Measurements from ENCODE around the gene DNAL1. TPM values are rescaled to one million over a fixed set of nuclear protein-coding genes. Genes with fewer than 3 reads are reported as not detected.

Gene DNAL1
- total RNA-seq, 1 donor from 2014 or later = 2.6 TPM

DNA sequence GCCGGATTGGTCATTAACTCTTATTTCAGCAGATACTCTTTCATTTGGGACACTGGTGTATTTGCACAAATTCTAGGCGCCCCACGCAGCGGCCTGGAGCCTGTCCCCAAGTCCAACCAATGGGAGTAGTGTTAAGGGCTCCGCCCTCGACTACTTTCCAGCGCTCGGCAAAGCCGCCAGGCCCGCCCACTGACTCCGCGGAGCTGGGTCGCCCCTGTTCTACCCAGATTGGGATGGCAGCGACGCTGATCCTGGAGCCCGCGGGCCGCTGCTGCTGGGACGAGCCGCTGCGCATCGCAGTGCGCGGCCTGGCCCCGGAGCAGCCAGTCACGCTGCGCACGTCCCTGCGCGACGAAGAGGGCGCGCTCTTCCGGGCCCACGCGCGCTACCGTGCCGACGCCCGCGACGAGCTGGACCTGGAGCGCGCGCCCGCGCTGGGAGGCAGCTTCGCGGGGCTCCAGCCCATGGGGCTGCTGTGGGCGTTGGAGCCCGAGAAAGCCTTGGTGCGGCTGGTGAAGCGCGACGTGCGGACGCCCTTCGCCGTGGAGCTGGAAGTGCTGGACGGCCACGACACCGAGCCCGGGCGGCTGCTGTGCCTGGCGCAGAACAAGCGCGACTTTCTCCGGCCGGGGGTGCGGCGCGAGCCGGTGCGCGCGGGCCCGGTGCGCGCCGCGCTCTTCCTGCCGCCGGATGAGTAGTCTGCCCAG lies 32.3 kb upstream of the DNAL1 start, which contains the start of gene ACOT6:
Gene ACOT6, plus strand, starts transcription at position 179 of the 707 bp plus-strand sequence. Its CDS starts 55 bp downstream, at position 234.
- TF ChIP-seq, protein P1, sequence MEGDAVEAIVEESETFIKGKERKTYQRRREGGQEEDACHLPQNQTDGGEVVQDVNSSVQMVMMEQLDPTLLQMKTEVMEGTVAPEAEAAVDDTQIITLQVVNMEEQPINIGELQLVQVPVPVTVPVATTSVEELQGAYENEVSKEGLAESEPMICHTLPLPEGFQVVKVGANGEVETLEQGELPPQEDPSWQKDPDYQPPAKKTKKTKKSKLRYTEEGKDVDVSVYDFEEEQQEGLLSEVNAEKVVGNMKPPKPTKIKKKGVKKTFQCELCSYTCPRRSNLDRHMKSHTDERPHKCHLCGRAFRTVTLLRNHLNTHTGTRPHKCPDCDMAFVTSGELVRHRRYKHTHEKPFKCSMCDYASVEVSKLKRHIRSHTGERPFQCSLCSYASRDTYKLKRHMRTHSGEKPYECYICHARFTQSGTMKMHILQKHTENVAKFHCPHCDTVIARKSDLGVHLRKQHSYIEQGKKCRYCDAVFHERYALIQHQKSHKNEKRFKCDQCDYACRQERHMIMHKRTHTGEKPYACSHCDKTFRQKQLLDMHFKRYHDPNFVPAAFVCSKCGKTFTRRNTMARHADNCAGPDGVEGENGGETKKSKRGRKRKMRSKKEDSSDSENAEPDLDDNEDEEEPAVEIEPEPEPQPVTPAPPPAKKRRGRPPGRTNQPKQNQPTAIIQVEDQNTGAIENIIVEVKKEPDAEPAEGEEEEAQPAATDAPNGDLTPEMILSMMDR (conservative IDR thresholded peaks at IDR 0.05; ENCODE audit: low read depth, low read length) = no peak
- H3K4me3 ChIP-seq (ENCODE audit: low read depth, low read length) = peak within 1 kb of the TSS; percentile 67
- DNase-seq (ENCODE audit: low read depth) = no peak

DNA sequence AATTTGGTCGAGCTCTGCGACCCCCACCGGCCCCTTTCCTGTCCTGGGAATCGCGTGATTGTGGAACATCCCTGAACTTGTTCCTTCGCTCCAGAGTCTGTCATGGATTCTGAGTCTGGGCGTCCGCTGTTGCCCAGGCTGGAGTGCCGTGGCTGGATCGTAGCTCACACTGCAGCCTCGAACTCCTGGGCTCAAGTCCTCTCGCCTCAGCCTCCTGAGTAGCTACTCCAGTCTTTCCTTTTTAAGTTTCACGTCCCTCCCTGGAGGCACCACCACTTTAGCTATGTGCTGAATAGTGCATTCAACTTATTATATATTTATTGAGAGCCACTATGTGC lies 31.8 kb upstream of the DNAL1 start:
- no peak for DNase-seq (ENCODE audit: low read depth)
- TF ChIP-seq, protein P1 (conservative IDR thresholded peaks at IDR 0.05; ENCODE audit: low read depth, low read length) = no peak
- H3K4me3 ChIP-seq (ENCODE audit: low read depth, low read length) = peak overlapping the region; percentile 67

DNA sequence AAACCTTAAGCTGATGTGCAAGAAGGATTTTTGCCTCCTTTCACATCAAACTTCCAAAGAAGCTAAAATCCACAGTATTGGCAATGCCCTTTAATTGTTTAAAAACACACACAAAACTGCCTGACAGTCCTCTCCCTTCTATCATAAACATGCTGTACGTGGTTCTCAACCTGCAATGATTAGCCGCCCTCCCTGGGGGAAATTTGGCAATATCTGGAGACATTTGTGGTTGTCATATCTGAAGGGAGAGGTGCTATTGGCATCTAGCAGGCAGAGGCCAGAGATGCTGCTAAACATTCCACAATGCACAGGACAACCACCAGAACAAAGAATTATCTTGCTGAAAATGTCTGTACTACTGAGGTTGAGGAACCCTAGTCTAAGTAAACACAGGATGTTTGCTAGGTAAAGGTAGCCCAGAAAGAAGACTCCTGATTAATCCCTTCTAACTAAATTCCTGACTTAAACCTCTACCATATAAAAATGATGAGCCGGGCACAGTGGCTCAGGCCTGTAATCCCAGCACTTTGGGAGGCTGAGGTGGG lies 31.3 kb upstream of the DNAL1 start:
- H3K4me3 ChIP-seq (ENCODE audit: low read depth, low read length) = peak overlapping the region; percentile 67
- DNase-seq (ENCODE audit: low read depth) = no peak

DNA sequence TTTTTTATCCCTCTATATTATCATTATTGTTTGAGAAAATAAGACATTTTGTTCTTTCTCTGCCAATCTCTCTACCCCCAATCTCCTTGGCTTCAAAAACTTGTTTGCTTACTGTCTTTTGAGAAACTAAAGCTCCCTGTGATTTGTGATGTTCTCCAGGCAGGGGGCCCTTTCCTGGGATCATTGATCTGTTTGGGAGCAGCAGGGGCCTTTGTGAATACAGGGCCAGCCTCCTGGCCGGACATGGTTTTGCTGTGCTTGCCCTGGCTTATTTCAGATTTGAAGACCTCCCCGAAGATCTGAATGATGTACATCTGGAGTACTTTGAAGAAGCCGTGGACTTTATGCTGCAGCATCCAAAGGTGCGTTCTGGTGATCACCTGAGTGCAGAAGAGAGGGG lies 28.0 kb upstream of the DNAL1 start:
- H3K4me3 ChIP-seq (ENCODE audit: low read depth, low read length) = no peak overlapping the region
- no peak for DNase-seq (ENCODE audit: low read depth)
- TF ChIP-seq, protein P1 (conservative IDR thresholded peaks at IDR 0.05; ENCODE audit: low read depth, low read length) = no peak

More for the DNA sequence above, 31.3 kb upstream of the DNAL1 start:
- TF ChIP-seq, protein P1 (conservative IDR thresholded peaks at IDR 0.05; ENCODE audit: low read depth, low read length) = no peak

DNA sequence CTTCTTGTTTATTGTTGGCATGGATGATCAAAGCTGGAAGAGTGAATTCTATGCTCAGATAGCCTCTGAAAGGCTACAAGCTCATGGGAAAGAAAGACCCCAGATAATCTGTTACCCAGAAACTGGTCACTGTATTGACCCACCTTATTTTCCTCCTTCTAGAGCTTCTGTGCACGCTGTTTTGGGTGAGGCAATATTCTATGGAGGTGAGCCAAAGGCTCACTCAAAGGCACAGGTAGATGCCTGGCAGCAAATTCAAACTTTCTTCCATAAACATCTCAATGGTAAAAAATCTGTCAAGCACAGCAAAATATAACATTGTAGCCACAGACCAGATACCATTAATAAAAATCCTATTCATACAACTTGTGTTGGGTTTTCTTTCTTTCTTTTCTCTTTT lies 25.3 kb upstream of the DNAL1 start:
- H3K4me3 ChIP-seq (ENCODE audit: low read depth, low read length) = no peak overlapping the region
- TF ChIP-seq, protein P1 (conservative IDR thresholded peaks at IDR 0.05; ENCODE audit: low read depth, low read length) = no peak
- no peak for DNase-seq (ENCODE audit: low read depth)

DNA sequence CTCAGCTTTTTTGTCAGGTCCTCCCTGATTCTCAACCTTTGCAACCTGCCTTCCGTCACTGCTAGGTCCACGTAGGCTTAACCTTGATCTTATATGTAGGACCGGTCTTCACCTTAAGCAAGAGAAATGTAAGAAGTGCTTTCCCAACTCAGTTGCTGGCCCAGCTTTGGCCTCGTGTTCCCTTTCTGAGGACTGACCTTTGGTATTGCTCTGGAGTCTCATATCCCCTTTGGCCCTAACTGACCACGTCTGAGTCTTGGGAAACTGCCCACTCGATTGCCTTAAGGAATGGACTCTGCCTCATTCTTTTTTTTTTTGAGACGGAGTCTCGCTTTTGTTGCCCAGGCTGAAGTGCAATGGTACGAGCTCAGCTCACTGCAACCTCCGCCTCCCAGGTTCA lies 24.5 kb upstream of the DNAL1 start:
- H3K4me3 ChIP-seq (ENCODE audit: low read depth, low read length) = no peak overlapping the region
- TF ChIP-seq, protein P1 (conservative IDR thresholded peaks at IDR 0.05; ENCODE audit: low read depth, low read length) = no peak
- no peak for DNase-seq (ENCODE audit: low read depth)
